Esophagus muscularis mucosa (tissue), 4 donors: ENCODE data around the gene COPS7B.

Experiments
- EP300 ChIP-seq: sonication (generic); formaldehyde crosslinking; IDR thresholded peaks from one replicate; pipeline ENCODE4 v1.6.1; 2017; ENCODE audit warnings: antibody characterized with exemption
- POLR2A ChIP-seq: fragments of 450-650 bp; IDR thresholded peaks from one replicate; pipeline ENCODE4 v1.6.1; 2017; ENCODE audit warnings: antibody characterized with exemption, moderate library complexity, mild to moderate bottlenecking, low read depth
- POLR2AphosphoS5 ChIP-seq, 2 donors: sonication (generic); formaldehyde crosslinking; IDR thresholded peaks; one replicate each; pipeline ENCODE4 v1.6.1; 2017; ENCODE audit warnings: antibody characterized with exemption in 2 of 2
- TF ChIP-seq, protein P1 (sequence below), 3 experiments: fragments of 200-600 bp in 2 of 3; fragments of 450-650 bp in 1 of 3; sonication (generic) in 2 of 3; IDR thresholded peaks; one replicate each; pipeline ENCODE4 v1.5.1; 2017 to 2019; ENCODE audit warnings: antibody characterized with exemption in 3 of 3, mild to moderate bottlenecking in 2 of 3, moderate library complexity in 1 of 3

DNA sequence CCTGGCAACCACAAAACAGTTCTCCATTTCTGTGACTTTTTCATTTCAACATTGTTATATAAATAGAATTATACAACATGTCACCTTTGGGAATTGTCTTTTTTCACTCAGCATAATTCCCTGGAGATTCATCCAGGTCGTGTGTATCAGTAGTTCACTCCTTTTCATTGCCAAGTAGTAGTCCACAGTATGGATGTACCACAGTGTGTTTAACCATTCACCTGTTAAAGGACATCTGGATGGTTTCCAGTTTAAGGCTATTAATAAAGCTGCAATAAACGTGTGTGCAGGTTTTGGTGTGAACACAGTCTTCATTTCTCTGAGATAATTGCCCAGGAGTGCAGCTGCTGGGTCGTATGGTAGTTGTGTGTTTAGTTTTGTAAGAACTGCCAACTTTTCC, 35.7 kb downstream of the COPS7B start:
- TF ChIP-seq, protein P1, sequence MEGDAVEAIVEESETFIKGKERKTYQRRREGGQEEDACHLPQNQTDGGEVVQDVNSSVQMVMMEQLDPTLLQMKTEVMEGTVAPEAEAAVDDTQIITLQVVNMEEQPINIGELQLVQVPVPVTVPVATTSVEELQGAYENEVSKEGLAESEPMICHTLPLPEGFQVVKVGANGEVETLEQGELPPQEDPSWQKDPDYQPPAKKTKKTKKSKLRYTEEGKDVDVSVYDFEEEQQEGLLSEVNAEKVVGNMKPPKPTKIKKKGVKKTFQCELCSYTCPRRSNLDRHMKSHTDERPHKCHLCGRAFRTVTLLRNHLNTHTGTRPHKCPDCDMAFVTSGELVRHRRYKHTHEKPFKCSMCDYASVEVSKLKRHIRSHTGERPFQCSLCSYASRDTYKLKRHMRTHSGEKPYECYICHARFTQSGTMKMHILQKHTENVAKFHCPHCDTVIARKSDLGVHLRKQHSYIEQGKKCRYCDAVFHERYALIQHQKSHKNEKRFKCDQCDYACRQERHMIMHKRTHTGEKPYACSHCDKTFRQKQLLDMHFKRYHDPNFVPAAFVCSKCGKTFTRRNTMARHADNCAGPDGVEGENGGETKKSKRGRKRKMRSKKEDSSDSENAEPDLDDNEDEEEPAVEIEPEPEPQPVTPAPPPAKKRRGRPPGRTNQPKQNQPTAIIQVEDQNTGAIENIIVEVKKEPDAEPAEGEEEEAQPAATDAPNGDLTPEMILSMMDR (IDR thresholded peaks at IDR 0.05), result no peak
- TF ChIP-seq POLR2A, result no peak
- no peak for TF ChIP-seq POLR2AphosphoS5 (IDR thresholded peaks at IDR 0.05)
- TF ChIP-seq EP300, result no peak
